Heart left ventricle (tissue), 13 donors: ENCODE data around the gene AHSP.
"Not testable (repeated sequence)": the region's sequence is repeated elsewhere in the genome, so short reads cannot be mapped to it uniquely, and the experiment has no call there.

Experiments
- POLR2A ChIP-seq, 2 donors: fragments of 450-650 bp; IDR thresholded peaks; one replicate each; pipeline ENCODE4 v1.6.1; 2017; ENCODE audit warnings: antibody characterized with exemption in 2 of 2, mild to moderate bottlenecking in 2 of 2, moderate library complexity in 2 of 2
- TF ChIP-seq, protein P1 (sequence below), 12 donors: fragments of 200-600 bp; sonication (generic) in 4 of 12; IDR thresholded peaks; one replicate each; pipeline versions ENCODE4 v1.5.0 to v1.8.0; 2018 to 2022; ENCODE audit warnings: antibody characterized with exemption in 12 of 12, mild to moderate bottlenecking in 5 of 12
- donor health status: ischemic (EF 13 %, LVEDD 7.1; RV severe dilation, severe dysfunction).
- donor health status: DM: no; HTN: yes; CAD: no.
- donor health status: DM: no; HTN: no; CAD: no.
- donor health status: ischemic (EF 25% LVEDD 6.9; RV normal size, moderate dysfunction).
- donor health status: ischemic (EF 25% LVEDD 5.7; RV mildly dilated, moderate dysfunction).
- donor health status: ischemic (EF 35%, LVEDD 5.7; RV mildly dilated, moderate dysfunction).
- donor health status: nonischemic (EF 11% LVEDD 7.7; RV severe dilation, severe dysfunction).
- donor health status: DM: yes; HTN: yes; CAD: no.
- donor health status: PGD.
- donor health status: ischemic (EF 29% LVEDD 5.4; RV normal size, mild dysfunction).
- donor health status: nonischemic (EF 23%, LVEDD 6.1; RV moderate dilation, normal function).

DNA sequence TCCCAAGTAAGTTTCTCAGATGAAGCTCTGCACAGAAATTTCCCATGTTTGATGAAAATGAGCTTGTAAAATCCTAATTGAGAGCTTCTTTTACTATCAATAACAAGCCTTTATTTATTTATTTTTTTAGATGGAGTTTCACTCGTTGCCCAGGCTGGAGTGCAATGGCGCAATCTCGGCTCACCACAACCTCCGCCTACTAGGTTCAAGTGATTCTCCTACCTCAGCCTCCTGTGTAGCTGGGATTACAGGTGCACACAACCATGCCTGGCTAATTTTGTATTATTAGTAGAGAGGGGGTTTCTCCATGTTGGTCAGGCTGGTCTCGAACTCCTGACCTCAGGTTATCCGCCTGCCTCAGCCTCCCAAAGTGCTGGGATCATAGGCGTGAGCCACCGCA, 24.1 kb upstream of the AHSP start:
- not testable (repeated sequence) for TF ChIP-seq POLR2A (IDR thresholded peaks at IDR 0.05)
- TF ChIP-seq, protein P1, sequence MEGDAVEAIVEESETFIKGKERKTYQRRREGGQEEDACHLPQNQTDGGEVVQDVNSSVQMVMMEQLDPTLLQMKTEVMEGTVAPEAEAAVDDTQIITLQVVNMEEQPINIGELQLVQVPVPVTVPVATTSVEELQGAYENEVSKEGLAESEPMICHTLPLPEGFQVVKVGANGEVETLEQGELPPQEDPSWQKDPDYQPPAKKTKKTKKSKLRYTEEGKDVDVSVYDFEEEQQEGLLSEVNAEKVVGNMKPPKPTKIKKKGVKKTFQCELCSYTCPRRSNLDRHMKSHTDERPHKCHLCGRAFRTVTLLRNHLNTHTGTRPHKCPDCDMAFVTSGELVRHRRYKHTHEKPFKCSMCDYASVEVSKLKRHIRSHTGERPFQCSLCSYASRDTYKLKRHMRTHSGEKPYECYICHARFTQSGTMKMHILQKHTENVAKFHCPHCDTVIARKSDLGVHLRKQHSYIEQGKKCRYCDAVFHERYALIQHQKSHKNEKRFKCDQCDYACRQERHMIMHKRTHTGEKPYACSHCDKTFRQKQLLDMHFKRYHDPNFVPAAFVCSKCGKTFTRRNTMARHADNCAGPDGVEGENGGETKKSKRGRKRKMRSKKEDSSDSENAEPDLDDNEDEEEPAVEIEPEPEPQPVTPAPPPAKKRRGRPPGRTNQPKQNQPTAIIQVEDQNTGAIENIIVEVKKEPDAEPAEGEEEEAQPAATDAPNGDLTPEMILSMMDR (IDR thresholded peaks at IDR 0.05), result not testable (repeated sequence)
